Hepatocyte (in vitro differentiated cells): Measurements from ENCODE around the gene PLCL1. TPM values are rescaled to one million over a fixed set of nuclear protein-coding genes. Genes with fewer than 3 reads are reported as not detected.
A peak's percentile ranks its signal among the peaks of the same experiment; 100 is the strongest.
"Not testable (repeated sequence)": the region's sequence is repeated elsewhere in the genome, so short reads cannot be mapped to it uniquely, and the experiment has no call there.

ENCODE experiments used
- DNase-seq: peaks from one replicate; pipeline ENCODE4 v3.0.0-alpha.2; 2016; ENCODE audit warnings: low spot score
- H2AFZ ChIP-seq: fragments of 200-600 bp; sonication (generic); 2 replicates; pipeline ENCODE4 v1.6.0; 2016; ENCODE audit warnings: antibody characterized with exemption, mild to moderate bottlenecking
- H3K27ac ChIP-seq: fragments of 200-600 bp; sonication (generic); 2 replicates; pipeline ENCODE4 v1.5.1; 2016; ENCODE audit warnings: mild to moderate bottlenecking
- H3K27me3 ChIP-seq: fragments of 200-600 bp; sonication (generic); 2 replicates; pipeline ENCODE4 v1.6.1; 2016
- H3K36me3 ChIP-seq: fragments of 200-600 bp; sonication (generic); replicated peaks from 2 replicates; pipeline ENCODE4 v1.5.1; 2016; ENCODE audit warnings: low read depth; ENCODE audit not compliant: insufficient read depth
- H3K4me1 ChIP-seq: fragments of 200-600 bp; sonication (generic); 2 replicates; pipeline ENCODE4 v1.5.1; 2016; ENCODE audit warnings: mild to moderate bottlenecking, moderate library complexity; ENCODE audit not compliant: insufficient read depth
- H3K4me2 ChIP-seq: fragments of 200-600 bp; sonication (generic); 2 replicates; pipeline ENCODE4 v1.6.0; 2016
- H3K4me3 ChIP-seq: fragments of 200-600 bp; sonication (generic); 2 replicates; pipeline ENCODE4 v1.5.1; 2016; ENCODE audit warnings: mild to moderate bottlenecking
- H3K79me2 ChIP-seq: fragments of 200-600 bp; sonication (generic); 2 replicates; pipeline ENCODE4 v1.6.0; 2017; ENCODE audit warnings: mild to moderate bottlenecking
- H3K9me2 ChIP-seq: fragments of 200-600 bp; sonication (generic); replicated peaks from 2 replicates; pipeline ENCODE4 v1.6.0; 2017; ENCODE audit warnings: mild to moderate bottlenecking; ENCODE audit not compliant: insufficient read depth
- H3K9me3 ChIP-seq: fragments of 200-600 bp; sonication (generic); 2 replicates; pipeline ENCODE4 v1.5.1; 2016; ENCODE audit warnings: low read depth, mild to moderate bottlenecking
- H4K20me1 ChIP-seq: fragments of 200-600 bp; sonication (generic); 2 replicates; pipeline ENCODE4 v1.6.0; 2016; ENCODE audit warnings: mild to moderate bottlenecking; ENCODE audit not compliant: insufficient read depth, poor library complexity, severe bottlenecking
- CTCF ChIP-seq: fragments of 200-600 bp; sonication (generic); IDR thresholded peaks from 2 replicates; pipeline ENCODE4 v1.5.1; 2016; ENCODE audit warnings: antibody characterized with exemption, mild to moderate bottlenecking; ENCODE audit not compliant: poor library complexity
- EZH2 ChIP-seq: fragments of 200-600 bp; sonication (generic); IDR thresholded peaks from 2 replicates; pipeline ENCODE4 v1.6.1; 2016; ENCODE audit warnings: antibody characterized with exemption, mild to moderate bottlenecking, borderline replicate concordance
- EZH2phosphoT487 ChIP-seq: fragments of 200-600 bp; sonication (generic); IDR thresholded peaks from one replicate; pipeline ENCODE4 v1.6.1; 2018; ENCODE audit warnings: antibody characterized with exemption, mild to moderate bottlenecking, low read depth, moderate library complexity; ENCODE audit not compliant: unreplicated experiment, severe bottlenecking
- WGBS: methylation state at CpG from one replicate; pipeline ENCODE4 v1.1.6; 2016; ENCODE audit warnings: low lambda C conversion rate; ENCODE audit errors: missing lambda C conversion rate; 5-methylcytosine and 5-hydroxymethylcytosine counted together
- polyA plus RNA-seq: library from polyadenylated mRNA; unstranded; fragments of >200 nt; fragmentation: Nextera tagmentation; extraction: Ambion mirVana; gene quantifications from 2 replicates; pipeline ENCODE4 v1.2.1, GENCODE V29; 2016
- total RNA-seq: library from RNA; depleted of rRNA; stranded (reverse); fragments of >200 nt; gene quantifications from 2 replicates; pipeline ENCODE4 v1.2.3, GENCODE V29; 2014

Gene PLCL1
- total and polyA plus RNA-seq, 2 experiments from 2014 or later, result 0.37 to 2.4 TPM

DNA sequence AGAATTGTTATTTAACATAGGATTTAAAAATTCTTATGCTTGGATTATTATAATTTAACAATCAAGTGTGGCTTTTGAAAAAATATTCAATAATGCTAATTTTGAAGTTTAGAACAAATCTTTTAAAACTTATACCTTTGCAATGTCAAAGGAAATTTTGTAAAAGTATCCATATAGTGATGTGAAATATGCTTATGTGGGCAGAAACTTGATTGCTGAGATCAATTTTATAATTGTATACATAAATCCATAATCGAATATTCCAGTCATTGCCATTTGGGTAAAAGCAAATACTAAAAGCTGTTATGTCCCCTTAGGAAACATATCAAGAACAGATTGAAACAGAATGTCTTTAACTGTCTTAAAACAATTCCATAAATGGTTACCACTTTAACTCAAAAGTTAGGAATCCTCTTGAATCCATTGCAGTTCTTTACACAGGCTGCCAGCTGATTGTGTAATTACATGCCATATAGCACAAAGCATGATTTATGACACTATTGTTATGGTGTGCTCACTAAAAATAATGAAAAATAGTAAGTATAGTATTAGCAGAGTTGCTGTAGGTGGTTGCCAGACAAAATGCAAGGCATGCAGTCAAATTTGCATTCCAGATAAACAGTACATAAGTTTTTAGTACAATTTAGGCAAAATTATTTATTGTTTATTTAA lies 24.2 kb downstream of the PLCL1 start:
- Histone ChIP-seq H3K9me2 (no peaks in the 10 kb centered on the region), H3K4me1 (no peaks in the 10 kb centered on the region), H2AFZ (no peak overlapping the region), H3K79me2 (no peaks in the 10 kb centered on the region), H3K9me3 (no peaks in the 10 kb centered on the region), H3K36me3 (no peaks in the 10 kb centered on the region), H3K27me3 (no peaks in the 10 kb centered on the region), H3K4me2 (no peak overlapping the region), H3K4me3 (no peak overlapping the region), H4K20me1 (no peaks in the 10 kb centered on the region), H3K27ac (no peak overlapping the region)
- WGBS, result 80% methylated on average over 1 of the region's 1 CpG
- no peak for DNase-seq
- TF ChIP-seq CTCF, result no peak
- TF ChIP-seq EZH2, result no peak
- no peak for TF ChIP-seq EZH2phosphoT487

DNA sequence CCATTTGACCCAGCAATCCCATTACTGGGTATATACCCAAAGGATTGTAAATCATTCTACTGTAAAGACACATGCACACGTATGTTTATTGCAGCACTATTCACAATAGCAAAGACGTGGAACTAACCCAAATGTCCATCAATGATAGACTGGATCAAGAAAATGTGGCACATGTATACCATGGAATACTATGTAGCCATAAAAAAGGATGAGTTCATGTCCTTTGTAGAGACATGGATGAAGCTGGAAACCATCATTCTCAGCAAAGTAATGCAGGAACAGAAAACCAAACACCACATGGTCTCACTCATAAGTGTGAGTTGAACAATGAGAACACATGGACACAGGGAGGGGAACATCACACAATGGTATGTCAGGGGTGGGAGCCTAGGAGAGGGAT lies 30.4 kb downstream of the PLCL1 start:
- H3K9me3 ChIP-seq, DNase-seq, H4K20me1 ChIP-seq, H3K9me2 ChIP-seq, H2AFZ ChIP-seq, H3K27ac ChIP-seq, H3K4me2 ChIP-seq, H3K27me3 ChIP-seq, H3K4me3 ChIP-seq, H3K4me1 ChIP-seq, H3K36me3 ChIP-seq, H3K79me2 ChIP-seq: not testable (repeated sequence)
- WGBS, result 93% methylated on average over 2 of the region's 2 CpGs

- Histone ChIP-seq H3K36me3 (no peaks in the 10 kb centered on the region), H3K9me2 (no peaks in the 10 kb centered on the region), H3K27ac (no peak overlapping the region), H3K79me2 (no peaks in the 10 kb centered on the region), H4K20me1 (no peaks in the 10 kb centered on the region), H2AFZ (no peak overlapping the region), H3K4me2 (no peak overlapping the region), H3K27me3 (no peaks in the 10 kb centered on the region), H3K4me3 (no peak overlapping the region), H3K4me1 (no peaks in the 10 kb centered on the region), H3K9me3 (no peaks in the 10 kb centered on the region)
- WGBS, result 80% methylated on average over 4 of the region's 4 CpGs
- no peak for TF ChIP-seq EZH2
- no peak for TF ChIP-seq EZH2phosphoT487
- no peak for TF ChIP-seq CTCF
- DNase-seq, result no peak
Observed at GRCh38 chr2:197835293-197835692, 30.9 kb downstream of the PLCL1 start.

- H3K36me3 ChIP-seq, result no peaks in the 10 kb centered on the region
- no peak for TF ChIP-seq EZH2phosphoT487
- TF ChIP-seq EZH2, result no peak
- TF ChIP-seq CTCF, result no peak
- H3K4me1 ChIP-seq, result no peaks in the 10 kb centered on the region
- H3K4me2 ChIP-seq, result peak overlapping the region; percentile 53
- H3K4me3 ChIP-seq, result no peak overlapping the region
- no peak overlapping the region for H2AFZ ChIP-seq
- H3K79me2 ChIP-seq, result no peaks in the 10 kb centered on the region
- no peaks in the 10 kb centered on the region for H3K27me3 ChIP-seq
- H3K9me2 ChIP-seq, result no peaks in the 10 kb centered on the region
- no peak overlapping the region for H3K27ac ChIP-seq
- no peaks in the 10 kb centered on the region for H4K20me1 ChIP-seq
- DNase-seq, result no peak
- no peaks in the 10 kb centered on the region for H3K9me3 ChIP-seq
- 70% methylated on average over 5 of the region's 5 CpGs for WGBS
Observed at GRCh38 chr2:197838036-197838435, 33.6 kb downstream of the PLCL1 start.
